DMS 273 (cell line): Measurements from ENCODE around the gene TNIK.

Source experiments
- DNase-seq: peaks from one replicate; lab custom pipeline; 2025; ENCODE audit not compliant: unreplicated experiment; lab: John Stamatoyannopoulos, UW

The TNIK gene

GRCh38 chr3:171346019-171346418, 114.2 kb downstream of the TNIK start:
- DNase-seq, result no peak

GRCh38 chr3:171345107-171345843, 114.9 kb downstream of the TNIK start:
- DNase-seq, result no peak

GRCh38 chr3:171343693-171344092, 116.5 kb downstream of the TNIK start:
- DNase-seq, result no peak

GRCh38 chr3:171342783-171343420, 117.3 kb downstream of the TNIK start:
- DNase-seq, result no peak

GRCh38 chr3:171342200-171342599, 118.0 kb downstream of the TNIK start:
- no peak for DNase-seq

- no peak for DNase-seq
These were observed 119.8 kb downstream of the TNIK start for GRCh38 chr3:171340434-171340833.

- peak; percentile 22 for DNase-seq
These were observed 120.6 kb downstream of the TNIK start for GRCh38 chr3:171339598-171339997.

GRCh38 chr3:171336406-171336805, 123.8 kb downstream of the TNIK start:
- DNase-seq, result no peak

- DNase-seq, result no peak
These were observed 124.6 kb downstream of the TNIK start for GRCh38 chr3:171335559-171335958.

GRCh38 chr3:171334465-171334811, 125.8 kb downstream of the TNIK start:
- peak; percentile 96 for DNase-seq

- no peak for DNase-seq
These were observed 126.3 kb downstream of the TNIK start for GRCh38 chr3:171333784-171334464.

- DNase-seq, result no peak
These were observed 129.3 kb downstream of the TNIK start for GRCh38 chr3:171330938-171331337.

GRCh38 chr3:171329746-171330145, 130.5 kb downstream of the TNIK start:
- DNase-seq, result peak; percentile 39

- peak; percentile 78 for DNase-seq
These were observed 131.7 kb downstream of the TNIK start for GRCh38 chr3:171328419-171329082.

- DNase-seq, result no peak
These were observed 132.6 kb downstream of the TNIK start for GRCh38 chr3:171327441-171328174.

GRCh38 chr3:171326717-171327440, 133.3 kb downstream of the TNIK start:
- no peak for DNase-seq

- peak; percentile 89 for DNase-seq
These were observed 136.2 kb downstream of the TNIK start for GRCh38 chr3:171323938-171324536.

GRCh38 chr3:171321559-171322360, 138.4 kb downstream of the TNIK start:
- DNase-seq, result peak; percentile 89
